Osteoblast (primary cell): ENCODE data around the gene SLAMF6. TPM values are rescaled to one million over a fixed set of nuclear protein-coding genes. Genes with fewer than 3 reads are reported as not detected.

Source experiments
- DNase-seq: peaks from one replicate; pipeline ENCODE4 v3.0.0; 2011; ENCODE audit warnings: low spot score, mixed read lengths; ENCODE audit not compliant: insufficient read length; ENCODE audit errors: missing footprints
- H2AFZ ChIP-seq: 2 replicates; pipeline ENCODE4 v1.6.0; 2011; ENCODE audit warnings: mild to moderate bottlenecking, low read length
- H3K27ac ChIP-seq: 2 replicates; pipeline ENCODE4 v1.5.1; 2011; ENCODE audit warnings: mild to moderate bottlenecking, low read depth, low read length, moderate library complexity
- H3K27me3 ChIP-seq: 2 replicates; pipeline ENCODE4 v1.6.0; 2012; ENCODE audit warnings: mild to moderate bottlenecking, control low read depth, inconsistent platforms, low read length, moderate library complexity; ENCODE audit not compliant: insufficient read depth
- H3K36me3 ChIP-seq: 2 replicates; pipeline ENCODE4 v1.5.1; 2011; ENCODE audit warnings: mild to moderate bottlenecking, low read length, control low read depth, moderate library complexity; ENCODE audit not compliant: insufficient read depth
- H3K4me1 ChIP-seq: 2 replicates; pipeline ENCODE4 v1.5.1; 2011; ENCODE audit warnings: mild to moderate bottlenecking, low read length, control low read depth, moderate library complexity; ENCODE audit not compliant: insufficient read depth
- H3K4me2 ChIP-seq: 2 replicates; pipeline ENCODE4 v1.6.0; 2011; ENCODE audit warnings: mild to moderate bottlenecking, low read length; ENCODE audit not compliant: insufficient read depth
- H3K4me3 ChIP-seq: fragments of 200-600 bp; sonication (generic); 3 replicates; pipeline ENCODE4 v1.5.1; 2012; ENCODE audit warnings: mild to moderate bottlenecking, low read length, inconsistent platforms; ENCODE audit not compliant: insufficient read depth
- H3K79me2 ChIP-seq: 2 replicates; pipeline ENCODE4 v1.6.0; 2012; ENCODE audit warnings: mild to moderate bottlenecking, low read length, control low read depth, inconsistent platforms; ENCODE audit not compliant: insufficient read depth
- H3K9me3 ChIP-seq: 2 replicates; pipeline ENCODE4 v1.5.1; 2011; ENCODE audit warnings: low read depth, low read length, control low read depth
- H4K20me1 ChIP-seq: 2 replicates; pipeline ENCODE4 v1.6.0; 2012; ENCODE audit warnings: mild to moderate bottlenecking, low read length, control low read depth; ENCODE audit not compliant: insufficient read depth
- total RNA-seq: library from RNA; depleted of rRNA; stranded (reverse); fragments of >200 nt; gene quantifications from 2 replicates; pipeline ENCODE4 v1.2.3, GENCODE V29; 2012
- TF ChIP-seq, protein P1 (sequence below): IDR thresholded peaks from 2 replicates; pipeline ENCODE4 v1.5.1; 2011; ENCODE audit warnings: mild to moderate bottlenecking, low read depth, low read length, moderate library complexity; ENCODE audit errors: extremely low read depth

SLAMF6 gene
- total RNA-seq, 1 donor: not detected

DNA sequence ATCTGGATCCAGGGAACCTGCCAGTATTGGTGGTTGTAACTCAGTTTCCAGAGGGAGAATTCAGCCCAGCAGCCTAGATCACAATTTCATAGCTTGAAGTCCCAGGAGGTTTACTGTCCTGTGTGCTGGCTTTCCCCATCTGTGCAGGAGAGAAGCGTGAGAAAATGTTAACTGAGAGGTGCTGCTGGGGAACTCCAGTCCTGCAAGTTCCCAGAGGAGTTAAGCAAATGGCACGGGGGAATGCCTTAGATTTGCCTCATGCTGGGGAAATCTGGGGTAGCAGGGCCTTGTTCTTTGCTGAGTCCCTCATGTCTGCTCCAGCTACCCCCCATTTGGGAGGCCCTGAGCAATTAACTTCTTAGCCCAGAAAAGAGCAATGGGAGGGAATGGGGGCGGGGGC is 25.1 kb upstream of the SLAMF6 start:
- no peak for DNase-seq

DNA sequence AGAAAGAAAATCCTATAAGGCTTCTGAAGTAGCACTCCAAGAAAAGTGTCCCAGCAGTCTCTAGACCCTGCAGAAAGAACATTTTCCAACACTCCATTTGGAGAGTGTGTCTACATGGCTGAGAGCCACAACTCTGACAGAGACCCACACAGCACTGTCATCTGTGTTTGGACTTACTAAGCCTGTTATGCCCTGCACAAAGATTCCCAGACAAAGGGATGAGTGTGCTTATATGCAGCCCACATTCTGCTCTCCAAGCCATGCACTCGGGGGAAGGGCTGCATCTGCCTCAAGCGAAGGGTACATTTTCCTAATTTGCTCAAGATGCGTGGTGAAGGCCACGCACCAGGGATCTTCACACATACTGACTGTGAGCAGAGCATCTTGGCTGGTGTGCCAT is 24.4 kb upstream of the SLAMF6 start:
- no peaks in the 10 kb centered on the region for H3K4me1 ChIP-seq
- H3K4me2 ChIP-seq: no peak overlapping the region
- no peak for DNase-seq
- H4K20me1 ChIP-seq: no peaks in the 10 kb centered on the region
- H3K27me3 ChIP-seq: no peaks in the 10 kb centered on the region
- no peaks in the 10 kb centered on the region for H3K79me2 ChIP-seq
- H3K4me3 ChIP-seq: no peak overlapping the region
- no peaks in the 10 kb centered on the region for H3K9me3 ChIP-seq
- no peak overlapping the region for H3K27ac ChIP-seq
- TF ChIP-seq, protein P1, sequence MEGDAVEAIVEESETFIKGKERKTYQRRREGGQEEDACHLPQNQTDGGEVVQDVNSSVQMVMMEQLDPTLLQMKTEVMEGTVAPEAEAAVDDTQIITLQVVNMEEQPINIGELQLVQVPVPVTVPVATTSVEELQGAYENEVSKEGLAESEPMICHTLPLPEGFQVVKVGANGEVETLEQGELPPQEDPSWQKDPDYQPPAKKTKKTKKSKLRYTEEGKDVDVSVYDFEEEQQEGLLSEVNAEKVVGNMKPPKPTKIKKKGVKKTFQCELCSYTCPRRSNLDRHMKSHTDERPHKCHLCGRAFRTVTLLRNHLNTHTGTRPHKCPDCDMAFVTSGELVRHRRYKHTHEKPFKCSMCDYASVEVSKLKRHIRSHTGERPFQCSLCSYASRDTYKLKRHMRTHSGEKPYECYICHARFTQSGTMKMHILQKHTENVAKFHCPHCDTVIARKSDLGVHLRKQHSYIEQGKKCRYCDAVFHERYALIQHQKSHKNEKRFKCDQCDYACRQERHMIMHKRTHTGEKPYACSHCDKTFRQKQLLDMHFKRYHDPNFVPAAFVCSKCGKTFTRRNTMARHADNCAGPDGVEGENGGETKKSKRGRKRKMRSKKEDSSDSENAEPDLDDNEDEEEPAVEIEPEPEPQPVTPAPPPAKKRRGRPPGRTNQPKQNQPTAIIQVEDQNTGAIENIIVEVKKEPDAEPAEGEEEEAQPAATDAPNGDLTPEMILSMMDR: no peak
- H2AFZ ChIP-seq: no peak overlapping the region
- no peaks in the 10 kb centered on the region for H3K36me3 ChIP-seq

More for the DNA sequence above, 25.1 kb upstream of the SLAMF6 start:
- H3K79me2 ChIP-seq: no peaks in the 10 kb centered on the region
- H3K4me2 ChIP-seq: no peak overlapping the region
- TF ChIP-seq, protein P1: no peak
- H3K36me3 ChIP-seq: no peaks in the 10 kb centered on the region
- H3K27me3 ChIP-seq: no peaks in the 10 kb centered on the region
- H3K27ac ChIP-seq: no peak overlapping the region
- H3K4me1 ChIP-seq: no peaks in the 10 kb centered on the region
- no peaks in the 10 kb centered on the region for H4K20me1 ChIP-seq
- no peaks in the 10 kb centered on the region for H3K9me3 ChIP-seq
- H3K4me3 ChIP-seq: no peak overlapping the region
- H2AFZ ChIP-seq: no peak overlapping the region

DNA sequence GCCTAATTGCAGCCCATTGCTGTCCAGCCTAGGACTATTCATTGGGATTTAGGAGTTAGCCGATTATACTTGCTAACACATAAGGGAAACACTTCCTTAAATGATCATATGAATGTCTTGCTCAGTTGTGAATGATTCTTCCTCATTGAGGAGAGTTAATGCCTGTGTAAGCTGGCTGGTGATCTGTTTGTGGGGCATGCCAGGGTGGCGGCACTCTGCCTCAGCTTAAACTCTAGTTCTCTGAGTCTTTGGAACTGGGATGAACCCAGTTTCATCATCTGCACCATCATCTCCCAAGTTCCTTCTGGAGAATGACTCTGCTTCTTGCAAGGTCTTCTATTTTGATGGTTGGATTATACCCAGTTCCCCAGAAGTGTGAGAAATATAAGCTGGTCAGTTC is 23.9 kb upstream of the SLAMF6 start:
- Histone ChIP-seq H4K20me1 (no peaks in the 10 kb centered on the region), H3K27ac (no peak overlapping the region), H3K4me3 (no peak overlapping the region), H3K4me1 (no peaks in the 10 kb centered on the region), H3K27me3 (no peaks in the 10 kb centered on the region), H3K4me2 (no peak overlapping the region), H3K79me2 (no peaks in the 10 kb centered on the region), H3K9me3 (no peaks in the 10 kb centered on the region), H2AFZ (no peak overlapping the region), H3K36me3 (no peaks in the 10 kb centered on the region)
- no peak for DNase-seq
- TF ChIP-seq, protein P1: no peak

DNA sequence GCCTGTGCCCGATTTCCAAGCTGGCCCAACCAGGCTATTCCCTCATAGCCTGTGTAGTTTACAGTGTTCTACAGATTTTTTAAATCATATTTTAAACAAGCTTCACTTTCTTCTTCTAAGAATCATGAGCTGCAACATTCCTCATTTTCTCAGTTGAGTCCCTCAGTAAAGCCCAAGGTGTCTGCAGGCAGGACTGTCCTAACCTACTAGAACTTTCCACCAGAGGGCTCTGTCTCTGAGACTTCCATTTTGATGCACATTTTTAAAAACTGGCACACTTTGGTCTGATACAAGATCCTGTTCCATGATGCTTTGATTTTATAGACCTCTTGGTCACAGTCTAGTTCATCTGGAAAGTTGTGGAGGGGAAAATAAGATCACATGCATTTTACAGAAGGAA is 21.6 kb upstream of the SLAMF6 start:
- H3K27me3 ChIP-seq: no peaks in the 10 kb centered on the region
- no peak overlapping the region for H3K4me2 ChIP-seq
- peak; percentile 44 for DNase-seq
- no peak overlapping the region for H3K27ac ChIP-seq
- no peaks in the 10 kb centered on the region for H3K79me2 ChIP-seq
- H3K36me3 ChIP-seq: no peaks in the 10 kb centered on the region
- TF ChIP-seq, protein P1: peak; percentile 44
- H3K9me3 ChIP-seq: no peaks in the 10 kb centered on the region
- H2AFZ ChIP-seq: no peak overlapping the region
- no peaks in the 10 kb centered on the region for H4K20me1 ChIP-seq
- H3K4me1 ChIP-seq: no peaks in the 10 kb centered on the region
- no peak overlapping the region for H3K4me3 ChIP-seq
